ENCODE results near the gene CHRND.
A peak's percentile ranks its signal among the peaks of the same experiment; 100 is the strongest.

Gene CHRND

GRCh38 chr2:232504438-232504837 lies 21.5 kb upstream of the CHRND start:
- Histone ChIP-seq H4K20me1 (ENCODE audit: insufficient read depth, low read length) (no peaks in the 10 kb centered on the region; the same call in 1 of the 2 replicates), H2AFZ (ENCODE audit: low read depth, low read length) (no peak overlapping the region), H3K27me3 (ENCODE audit: insufficient read depth, low read length, poor library complexity) (peaks cover 18% of the 10 kb centered on the region), H3K9me3 (ENCODE audit: insufficient read depth, low read length, severe bottlenecking) (no peaks in the 10 kb centered on the region), H3K79me2 (ENCODE audit: insufficient read depth, low read length) (no peaks in the 10 kb centered on the region), H3K4me2 (ENCODE audit: insufficient read depth, low read length) (no peak overlapping the region), H3K36me3 (ENCODE audit: insufficient read depth, low read length) (no peaks in the 10 kb centered on the region), H3K27ac (ENCODE audit: low read length) (no peak overlapping the region), H3K4me1 (ENCODE audit: insufficient read depth, low read length) (no peaks in the 10 kb centered on the region), H3K9ac (ENCODE audit: low read depth, low read length) (no peak overlapping the region), H3K4me3 (ENCODE audit: low read depth in 1 of 2, low read length in 2 of 2) (no peak overlapping the region)
- ATAC-seq (ENCODE audit: insufficient read depth, low read depth), result no peak
- DNase-seq, result no peak
- TF ChIP-seq EZH2 (IDR thresholded peaks at IDR 0.05; ENCODE audit: borderline replicate concordance, low read depth, low read length, severe bottlenecking), result no peak
- no peak for TF ChIP-seq CTCF (IDR thresholded peaks at IDR 0.05; ENCODE audit: borderline replicate concordance, extremely low read depth, low read length, poor library complexity, severe bottlenecking)

DNA sequence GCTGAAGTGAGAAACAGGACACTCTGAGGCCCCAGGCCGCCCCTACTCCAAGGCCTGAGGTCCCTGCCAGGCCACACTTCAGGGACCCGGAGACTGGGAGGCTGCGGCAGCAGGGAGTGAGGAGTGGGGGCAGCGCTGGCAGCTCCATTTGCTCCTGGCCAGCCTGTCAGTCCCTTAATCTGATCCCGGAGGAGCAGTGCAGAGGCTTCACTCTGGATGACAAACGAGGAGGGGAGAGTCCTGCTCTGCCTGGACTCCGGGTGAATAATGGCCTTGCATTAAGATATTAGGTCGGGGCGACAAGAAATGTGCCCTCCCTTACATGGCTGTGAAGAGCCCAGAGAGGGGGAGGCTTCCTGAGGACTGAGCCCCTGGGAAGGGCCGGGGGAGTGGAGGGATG lies 20.1 kb upstream of the CHRND start:
- no peak overlapping the region for H3K27ac ChIP-seq (ENCODE audit: low read length)
- H3K4me2 ChIP-seq (ENCODE audit: insufficient read depth, low read length), result no peak overlapping the region
- H3K4me1 ChIP-seq (ENCODE audit: insufficient read depth, low read length), result no peaks in the 10 kb centered on the region
- no peaks in the 10 kb centered on the region for H3K9me3 ChIP-seq (ENCODE audit: insufficient read depth, low read length, severe bottlenecking)
- no peaks in the 10 kb centered on the region for H3K79me2 ChIP-seq (ENCODE audit: insufficient read depth, low read length)
- no peak for TF ChIP-seq CTCF (IDR thresholded peaks at IDR 0.05; ENCODE audit: borderline replicate concordance, extremely low read depth, low read length, poor library complexity, severe bottlenecking)
- no peak for TF ChIP-seq EZH2 (IDR thresholded peaks at IDR 0.05; ENCODE audit: borderline replicate concordance, low read depth, low read length, severe bottlenecking)
- peaks cover 18% of the 10 kb centered on the region for H3K27me3 ChIP-seq (ENCODE audit: insufficient read depth, low read length, poor library complexity)
- H4K20me1 ChIP-seq (ENCODE audit: insufficient read depth, low read length), result no peaks in the 10 kb centered on the region; the same call in 1 of the 2 replicates
- ATAC-seq (ENCODE audit: insufficient read depth, low read depth) (no peak), DNase-seq (no peak)
- no peaks in the 10 kb centered on the region for H3K36me3 ChIP-seq (ENCODE audit: insufficient read depth, low read length)
- H3K9ac ChIP-seq (ENCODE audit: low read depth, low read length), result no peak overlapping the region
- no peak overlapping the region for H3K4me3 ChIP-seq (ENCODE audit: low read depth in 1 of 2, low read length in 2 of 2)
- no peak overlapping the region for H2AFZ ChIP-seq (ENCODE audit: low read depth, low read length)

DNA sequence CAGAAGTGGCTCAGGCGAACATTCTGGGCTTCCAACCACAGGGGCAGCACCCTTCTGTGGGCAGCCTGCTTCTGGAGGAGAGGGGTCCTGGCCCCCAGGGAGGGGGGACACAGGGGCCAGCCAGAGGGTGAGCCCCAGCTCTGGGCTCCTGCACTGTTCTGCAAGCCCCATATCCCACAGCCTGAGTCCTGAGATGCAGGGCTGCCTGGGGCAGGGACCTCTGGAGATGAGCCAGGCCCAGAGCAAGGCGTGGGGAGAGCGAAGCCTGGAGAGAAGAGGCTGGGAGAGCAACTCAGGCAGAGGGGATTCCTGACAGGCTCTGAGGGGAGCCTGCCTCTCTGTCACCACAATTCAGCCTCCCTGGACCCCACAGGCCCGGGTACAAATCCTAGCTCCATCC lies 19.3 kb upstream of the CHRND start:
- no peak for TF ChIP-seq EZH2 (IDR thresholded peaks at IDR 0.05; ENCODE audit: borderline replicate concordance, low read depth, low read length, severe bottlenecking)
- no peak for TF ChIP-seq CTCF (IDR thresholded peaks at IDR 0.05; ENCODE audit: borderline replicate concordance, extremely low read depth, low read length, poor library complexity, severe bottlenecking)

GRCh38 chr2:232508251-232508650 lies 17.7 kb upstream of the CHRND start:
- H3K79me2 ChIP-seq (ENCODE audit: insufficient read depth, low read length), result no peaks in the 10 kb centered on the region
- H3K4me1 ChIP-seq (ENCODE audit: insufficient read depth, low read length), result no peaks in the 10 kb centered on the region
- no peak overlapping the region for H3K4me2 ChIP-seq (ENCODE audit: insufficient read depth, low read length)
- TF ChIP-seq CTCF (IDR thresholded peaks at IDR 0.05; ENCODE audit: borderline replicate concordance, extremely low read depth, low read length, poor library complexity, severe bottlenecking), result peak; percentile 4
- no peak for TF ChIP-seq EZH2 (IDR thresholded peaks at IDR 0.05; ENCODE audit: borderline replicate concordance, low read depth, low read length, severe bottlenecking)
- no peaks in the 10 kb centered on the region; the same call in 1 of the 2 replicates for H4K20me1 ChIP-seq (ENCODE audit: insufficient read depth, low read length)
- H3K4me3 ChIP-seq (ENCODE audit: low read depth in 1 of 2, low read length in 2 of 2), result no peak overlapping the region
- no peak overlapping the region for H2AFZ ChIP-seq (ENCODE audit: low read depth, low read length)
- H3K9me3 ChIP-seq (ENCODE audit: insufficient read depth, low read length, severe bottlenecking), result no peaks in the 10 kb centered on the region
- H3K27ac ChIP-seq (ENCODE audit: low read length), result no peak overlapping the region
- no peak for DNase-seq
- H3K36me3 ChIP-seq (ENCODE audit: insufficient read depth, low read length), result no peaks in the 10 kb centered on the region
- no peak for ATAC-seq (ENCODE audit: insufficient read depth, low read depth)
- peaks cover 18% of the 10 kb centered on the region for H3K27me3 ChIP-seq (ENCODE audit: insufficient read depth, low read length, poor library complexity)
- H3K9ac ChIP-seq (ENCODE audit: low read depth, low read length), result no peak overlapping the region

More for the DNA sequence above, 19.3 kb upstream of the CHRND start:
- Histone ChIP-seq H3K4me1 (ENCODE audit: insufficient read depth, low read length) (no peaks in the 10 kb centered on the region), H3K27me3 (ENCODE audit: insufficient read depth, low read length, poor library complexity) (peaks cover 18% of the 10 kb centered on the region), H3K79me2 (ENCODE audit: insufficient read depth, low read length) (no peaks in the 10 kb centered on the region), H3K36me3 (ENCODE audit: insufficient read depth, low read length) (no peaks in the 10 kb centered on the region), H2AFZ (ENCODE audit: low read depth, low read length) (no peak overlapping the region), H3K9ac (ENCODE audit: low read depth, low read length) (no peak overlapping the region), H3K27ac (ENCODE audit: low read length) (no peak overlapping the region), H3K9me3 (ENCODE audit: insufficient read depth, low read length, severe bottlenecking) (no peaks in the 10 kb centered on the region), H3K4me2 (ENCODE audit: insufficient read depth, low read length) (no peak overlapping the region), H4K20me1 (ENCODE audit: insufficient read depth, low read length) (no peaks in the 10 kb centered on the region; the same call in 1 of the 2 replicates), H3K4me3 (ENCODE audit: low read depth in 1 of 2, low read length in 2 of 2) (no peak overlapping the region)
- ATAC-seq (ENCODE audit: insufficient read depth, low read depth) (no peak), DNase-seq (no peak)
